K562 (cell line): Measurements from ENCODE around the gene CPT1A. TPM values are rescaled to one million over a fixed set of nuclear protein-coding genes. Genes with fewer than 3 reads are reported as not detected.

Source experiments
- polyA plus RNA-seq, 8 experiments: library from polyadenylated mRNA; depleted of rRNA in 4 of 8; stranded (reverse) in 5 of 8; unstranded in 3 of 8; fragments of >200 nt; fragmentation: Nextera tagmentation in 2 of 8; fragmentation: Illumina TruSeq in 1 of 8; extraction: Ambion mirVana in 2 of 8; extraction: Trizol in 1 of 8; gene quantifications; 2 replicates each; pipeline versions ENCODE4 v1.2.1 to v1.2.3, GENCODE V29; 2011 to 2014; ENCODE audit warnings: inconsistent platforms in 1 of 8, missing spikeins in 1 of 8
- total RNA-seq, 7 experiments: library from RNA; depleted of rRNA in 6 of 7; stranded (reverse); fragments of >200 nt in 6 of 7; fragmentation: Illumina TruSeq in 2 of 7; extraction: Trizol in 2 of 7; gene quantifications; 2 replicates each; pipeline versions ENCODE4 v1.2.1 to v1.2.3, GENCODE V29; 2011 to 2021; ENCODE audit warnings: low replicate concordance in 1 of 7

CPT1A gene
- total and polyA plus RNA-seq, 9 of the 15 experiments (the other 6 are each of a cell fraction or from before 2014, with no cell fraction given), result 2.6 to 29.1 (median 12.3) TPM

Other genes with a start within 250 kb of the CPT1A start
- gene GAL, start 157.4 kb downstream of the CPT1A start, total RNA-seq (2014; rRNA removed), result 36.3 and 46.7 TPM in 2 replicates
- 27.2 and 31.9 TPM in 2 replicates for gene GAL, start 157.4 kb downstream of the CPT1A start, total RNA-seq (2014; rRNA removed; fragmentation: Illumina TruSeq; extraction: Trizol)
- gene GAL, start 157.4 kb downstream of the CPT1A start, total RNA-seq (2015; rRNA removed; fragmentation: Illumina TruSeq; extraction: Trizol), result 26.2 and 28.0 TPM in 2 replicates
- 119 and 130 TPM in 2 replicates for gene GAL, start 157.4 kb downstream of the CPT1A start, total RNA-seq (2021)
- 46.5 and 77.3 TPM in 2 replicates for gene GAL, start 157.4 kb downstream of the CPT1A start, polyA plus RNA-seq (2011; rRNA removed)
- gene GAL, start 157.4 kb downstream of the CPT1A start, polyA plus RNA-seq (2014; fragmentation: Illumina TruSeq; extraction: Trizol), result 48.3 and 66.7 TPM in 2 replicates
- 10 to 100 TPM; 10.6 to 13.3 TPM for gene GAL, start 157.4 kb downstream of the CPT1A start, polyA plus RNA-seq (2014; fragmentation: Nextera tagmentation; extraction: Ambion mirVana)
- 110 and 123 TPM in 2 replicates for gene GAL, start 157.4 kb downstream of the CPT1A start, polyA plus RNA-seq (2014; rRNA removed)
- 32.1 and 36.3 TPM in 2 replicates for gene TESMIN, start 90.4 kb downstream of the CPT1A start, total RNA-seq (2014; rRNA removed)
- gene TESMIN, start 90.4 kb downstream of the CPT1A start, total RNA-seq (2014; rRNA removed; fragmentation: Illumina TruSeq; extraction: Trizol), result 12.2 and 16.9 TPM in 2 replicates
- 13.6 and 14.9 TPM in 2 replicates for gene TESMIN, start 90.4 kb downstream of the CPT1A start, total RNA-seq (2015; rRNA removed; fragmentation: Illumina TruSeq; extraction: Trizol)
- 43.3 and 50.5 TPM in 2 replicates for gene TESMIN, start 90.4 kb downstream of the CPT1A start, total RNA-seq (2021)
- gene TESMIN, start 90.4 kb downstream of the CPT1A start, polyA plus RNA-seq (2011; rRNA removed), result 15.0 and 18.2 TPM in 2 replicates
- gene TESMIN, start 90.4 kb downstream of the CPT1A start, polyA plus RNA-seq (2014; fragmentation: Illumina TruSeq; extraction: Trizol), result 12.5 and 15.4 TPM in 2 replicates
- gene TESMIN, start 90.4 kb downstream of the CPT1A start, polyA plus RNA-seq (2014; fragmentation: Nextera tagmentation; extraction: Ambion mirVana), result 10 to 100 TPM in 1 of 2 experiments, 1 to 10 TPM in 1; 8.9 to 13.8 TPM
- 27.4 and 31.2 TPM in 2 replicates for gene TESMIN, start 90.4 kb downstream of the CPT1A start, polyA plus RNA-seq (2014; rRNA removed)
- gene MRPL21, start 61.9 kb upstream of the CPT1A start, total RNA-seq (2014; rRNA removed), result 254 and 255 TPM in 2 replicates
- gene MRPL21, start 61.9 kb upstream of the CPT1A start, total RNA-seq (2014; rRNA removed; fragmentation: Illumina TruSeq; extraction: Trizol), result 196 and 207 TPM in 2 replicates
- gene MRPL21, start 61.9 kb upstream of the CPT1A start, total RNA-seq (2015; rRNA removed; fragmentation: Illumina TruSeq; extraction: Trizol), result 207 and 219 TPM in 2 replicates
- gene MRPL21, start 61.9 kb upstream of the CPT1A start, total RNA-seq (2021), result 201 and 238 TPM in 2 replicates
- 194 and 232 TPM in 2 replicates for gene MRPL21, start 61.9 kb upstream of the CPT1A start, polyA plus RNA-seq (2011; rRNA removed)
- gene MRPL21, start 61.9 kb upstream of the CPT1A start, polyA plus RNA-seq (2014; fragmentation: Illumina TruSeq; extraction: Trizol), result 203 and 210 TPM in 2 replicates
- gene MRPL21, start 61.9 kb upstream of the CPT1A start, polyA plus RNA-seq (2014; fragmentation: Nextera tagmentation; extraction: Ambion mirVana), result 100 to 1,000 TPM; 448 to 618 TPM
- 328 and 364 TPM in 2 replicates for gene MRPL21, start 61.9 kb upstream of the CPT1A start, polyA plus RNA-seq (2014; rRNA removed)
- gene IGHMBP2, start 62.0 kb upstream of the CPT1A start, total RNA-seq (2014; rRNA removed), result 12.5 and 15.9 TPM in 2 replicates
- 8.3 and 11.7 TPM in 2 replicates for gene IGHMBP2, start 62.0 kb upstream of the CPT1A start, total RNA-seq (2014; rRNA removed; fragmentation: Illumina TruSeq; extraction: Trizol)
- 11.6 and 14.5 TPM in 2 replicates for gene IGHMBP2, start 62.0 kb upstream of the CPT1A start, total RNA-seq (2015; rRNA removed; fragmentation: Illumina TruSeq; extraction: Trizol)
- 24.8 and 28.9 TPM in 2 replicates for gene IGHMBP2, start 62.0 kb upstream of the CPT1A start, total RNA-seq (2021)
- 14.5 and 21.1 TPM in 2 replicates for gene IGHMBP2, start 62.0 kb upstream of the CPT1A start, polyA plus RNA-seq (2011; rRNA removed)
- gene IGHMBP2, start 62.0 kb upstream of the CPT1A start, polyA plus RNA-seq (2014; fragmentation: Illumina TruSeq; extraction: Trizol), result 18.8 and 20.7 TPM in 2 replicates
- gene IGHMBP2, start 62.0 kb upstream of the CPT1A start, polyA plus RNA-seq (2014; fragmentation: Nextera tagmentation; extraction: Ambion mirVana), result 1 to 10 TPM; 1.6 to 1.8 TPM
- 16.3 and 18.6 TPM in 2 replicates for gene IGHMBP2, start 62.0 kb upstream of the CPT1A start, polyA plus RNA-seq (2014; rRNA removed)
- not detected in 2 replicates for gene MRGPRD, start 139.1 kb upstream of the CPT1A start, total RNA-seq (2014; rRNA removed)
- not detected in 2 replicates for gene MRGPRD, start 139.1 kb upstream of the CPT1A start, total RNA-seq (2014; rRNA removed; fragmentation: Illumina TruSeq; extraction: Trizol)
- not detected in 2 replicates for gene MRGPRD, start 139.1 kb upstream of the CPT1A start, total RNA-seq (2015; rRNA removed; fragmentation: Illumina TruSeq; extraction: Trizol)
- gene MRGPRD, start 139.1 kb upstream of the CPT1A start, total RNA-seq (2021), result not detected in 2 replicates
- gene MRGPRD, start 139.1 kb upstream of the CPT1A start, polyA plus RNA-seq (2011; rRNA removed), result not detected in 2 replicates
- gene MRGPRD, start 139.1 kb upstream of the CPT1A start, polyA plus RNA-seq (2014; fragmentation: Illumina TruSeq; extraction: Trizol), result not detected in 2 replicates
- not detected for gene MRGPRD, start 139.1 kb upstream of the CPT1A start, polyA plus RNA-seq (2014; fragmentation: Nextera tagmentation; extraction: Ambion mirVana)
- not detected in 2 replicates for gene MRGPRD, start 139.1 kb upstream of the CPT1A start, polyA plus RNA-seq (2014; rRNA removed)
- gene MRGPRF, start 171.3 kb upstream of the CPT1A start, total RNA-seq (2014; rRNA removed), result not detected in 2 replicates
- not detected in 2 replicates for gene MRGPRF, start 171.3 kb upstream of the CPT1A start, total RNA-seq (2014; rRNA removed; fragmentation: Illumina TruSeq; extraction: Trizol)
- not detected in 2 replicates for gene MRGPRF, start 171.3 kb upstream of the CPT1A start, total RNA-seq (2015; rRNA removed; fragmentation: Illumina TruSeq; extraction: Trizol)
- 0.07 TPM in 1 of 2 replicates, not detected in the other for gene MRGPRF, start 171.3 kb upstream of the CPT1A start, total RNA-seq (2021)
- not detected in 2 replicates for gene MRGPRF, start 171.3 kb upstream of the CPT1A start, polyA plus RNA-seq (2011; rRNA removed)
- not detected in 2 replicates for gene MRGPRF, start 171.3 kb upstream of the CPT1A start, polyA plus RNA-seq (2014; fragmentation: Illumina TruSeq; extraction: Trizol)
- not detected for gene MRGPRF, start 171.3 kb upstream of the CPT1A start, polyA plus RNA-seq (2014; fragmentation: Nextera tagmentation; extraction: Ambion mirVana)
- gene MRGPRF, start 171.3 kb upstream of the CPT1A start, polyA plus RNA-seq (2014; rRNA removed), result not detected in 2 replicates
- gene TPCN2, start 207.0 kb upstream of the CPT1A start, total RNA-seq (2014; rRNA removed), result 4.6 and 4.9 TPM in 2 replicates
- 2.3 and 2.8 TPM in 2 replicates for gene TPCN2, start 207.0 kb upstream of the CPT1A start, total RNA-seq (2014; rRNA removed; fragmentation: Illumina TruSeq; extraction: Trizol)
- gene TPCN2, start 207.0 kb upstream of the CPT1A start, total RNA-seq (2015; rRNA removed; fragmentation: Illumina TruSeq; extraction: Trizol), result 3.1 and 3.2 TPM in 2 replicates
- 9.2 and 10.2 TPM in 2 replicates for gene TPCN2, start 207.0 kb upstream of the CPT1A start, total RNA-seq (2021)
- 5.5 and 5.9 TPM in 2 replicates for gene TPCN2, start 207.0 kb upstream of the CPT1A start, polyA plus RNA-seq (2011; rRNA removed)
- 5.0 and 5.7 TPM in 2 replicates for gene TPCN2, start 207.0 kb upstream of the CPT1A start, polyA plus RNA-seq (2014; fragmentation: Illumina TruSeq; extraction: Trizol)
- gene TPCN2, start 207.0 kb upstream of the CPT1A start, polyA plus RNA-seq (2014; fragmentation: Nextera tagmentation; extraction: Ambion mirVana), result under 1 TPM; 0.66 to 0.82 TPM
- 7.0 and 9.3 TPM in 2 replicates for gene TPCN2, start 207.0 kb upstream of the CPT1A start, polyA plus RNA-seq (2014; rRNA removed)